Hindlimb muscle (tissue), 1 donor: ENCODE results near the gene CSHL1. TPM values are rescaled to one million over a fixed set of nuclear protein-coding genes. Genes with fewer than 3 reads are reported as not detected.

Experiments used
- DNase-seq: peaks from one replicate; pipeline ENCODE4 v3.0.0-alpha.2; 2013
- polyA plus RNA-seq: library from polyadenylated mRNA; unstranded; fragments of 120-200 nt; gene quantifications from one replicate; pipeline ENCODE4 v1.2.1, GENCODE V29; 2013; ENCODE audit not compliant: insufficient read length

CSHL1 gene
- not detected for polyA plus RNA-seq

- DNase-seq = no peak
Observed at GRCh38 chr17:63911041-63911635, at the start of gene CSHL1. TSS of gene CSHL1 (minus strand) at chr17:63911258. CDS start at chr17:63911196, 62 bp downstream.

- DNase-seq = no peak
Observed at GRCh38 chr17:63960430-63960829, 49.4 kb upstream of the CSHL1 start.

- DNase-seq = peak; percentile 43
Observed at GRCh38 chr17:63960006-63960405, 48.9 kb upstream of the CSHL1 start.

GRCh38 chr17:63956296-63956920, 45.4 kb upstream of the CSHL1 start:
- no peak for DNase-seq

GRCh38 chr17:63955791-63956190, 44.7 kb upstream of the CSHL1 start:
- DNase-seq = no peak

- no peak for DNase-seq
Observed at GRCh38 chr17:63955232-63955631, 44.2 kb upstream of the CSHL1 start.

- DNase-seq = no peak
Observed at GRCh38 chr17:63954402-63955063, 43.5 kb upstream of the CSHL1 start.

- no peak for DNase-seq
Observed at GRCh38 chr17:63950940-63951907, 40.2 kb upstream of the CSHL1 start.

GRCh38 chr17:63949576-63950250, 38.7 kb upstream of the CSHL1 start:
- peak; percentile 53 for DNase-seq

- DNase-seq = no peak
Observed at GRCh38 chr17:63948521-63948920, 37.5 kb upstream of the CSHL1 start.

- DNase-seq = no peak
Observed at GRCh38 chr17:63947711-63948330, 36.8 kb upstream of the CSHL1 start.

- no peak for DNase-seq
Observed at GRCh38 chr17:63946440-63947363, 35.6 kb upstream of the CSHL1 start.

GRCh38 chr17:63945784-63946439, 34.9 kb upstream of the CSHL1 start:
- no peak for DNase-seq

- no peak for DNase-seq
Observed at GRCh38 chr17:63944736-63945499, 33.9 kb upstream of the CSHL1 start.

- no peak for DNase-seq
Observed at GRCh38 chr17:63943745-63944144, 32.7 kb upstream of the CSHL1 start.

GRCh38 chr17:63942309-63942985, 31.4 kb upstream of the CSHL1 start:
- no peak for DNase-seq

- DNase-seq = no peak
Observed at GRCh38 chr17:63941751-63942150, 30.7 kb upstream of the CSHL1 start.

GRCh38 chr17:63941162-63941561, 30.1 kb upstream of the CSHL1 start:
- DNase-seq = no peak

GRCh38 chr17:63940584-63940983, 29.5 kb upstream of the CSHL1 start:
- no peak for DNase-seq
